GM19397 (cell line): ENCODE results near the gene TFF1.

Source experiments
- ATAC-seq: cut with Tn5 transposase; IDR thresholded peaks from one replicate; pipeline ENCODE4 v1.9.1; 2021; ENCODE audit warnings: mild to moderate bottlenecking, moderate library complexity; ENCODE audit not compliant: unreplicated experiment

TFF1 gene

DNA sequence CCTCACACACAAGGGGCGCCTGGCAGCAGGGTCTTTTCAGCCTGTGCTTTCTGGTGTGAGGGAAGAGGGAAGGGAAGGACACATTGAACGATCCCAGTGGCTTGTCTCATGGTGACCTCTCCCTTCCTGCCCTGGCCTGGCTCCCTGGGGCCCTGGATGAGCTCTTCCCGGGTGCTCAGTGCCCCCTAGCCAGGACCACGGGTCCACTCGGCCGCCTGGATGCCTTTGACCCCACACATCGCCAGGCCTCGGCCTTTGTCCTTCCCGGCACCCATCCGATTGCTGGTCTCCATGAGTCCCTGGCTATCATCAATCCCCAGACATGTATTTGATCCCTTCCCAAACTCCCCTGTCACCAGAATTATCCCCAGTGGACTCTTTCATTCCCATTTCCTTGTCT lies 45.1 kb downstream of the TFF1 start:
- no peak for ATAC-seq

DNA sequence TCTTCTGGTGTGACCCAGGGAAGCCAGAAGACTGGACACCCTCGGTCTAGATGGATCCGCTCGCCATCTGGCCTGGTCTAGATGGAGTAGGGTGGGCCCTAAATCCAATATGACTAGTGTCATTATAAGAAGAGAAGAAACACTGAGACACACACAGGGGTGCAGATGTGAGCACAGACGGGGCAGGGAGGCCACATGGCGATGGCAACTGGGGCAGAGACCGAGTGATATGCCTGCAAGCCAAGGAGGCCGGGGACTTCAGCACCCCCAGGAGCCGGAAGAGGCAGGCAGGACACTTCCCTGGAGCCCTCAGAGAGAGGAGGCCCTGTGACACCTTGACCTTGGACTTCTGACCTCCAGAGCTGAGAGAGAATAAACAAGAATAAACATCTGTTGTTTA lies 45.5 kb downstream of the TFF1 start:
- no peak for ATAC-seq

DNA sequence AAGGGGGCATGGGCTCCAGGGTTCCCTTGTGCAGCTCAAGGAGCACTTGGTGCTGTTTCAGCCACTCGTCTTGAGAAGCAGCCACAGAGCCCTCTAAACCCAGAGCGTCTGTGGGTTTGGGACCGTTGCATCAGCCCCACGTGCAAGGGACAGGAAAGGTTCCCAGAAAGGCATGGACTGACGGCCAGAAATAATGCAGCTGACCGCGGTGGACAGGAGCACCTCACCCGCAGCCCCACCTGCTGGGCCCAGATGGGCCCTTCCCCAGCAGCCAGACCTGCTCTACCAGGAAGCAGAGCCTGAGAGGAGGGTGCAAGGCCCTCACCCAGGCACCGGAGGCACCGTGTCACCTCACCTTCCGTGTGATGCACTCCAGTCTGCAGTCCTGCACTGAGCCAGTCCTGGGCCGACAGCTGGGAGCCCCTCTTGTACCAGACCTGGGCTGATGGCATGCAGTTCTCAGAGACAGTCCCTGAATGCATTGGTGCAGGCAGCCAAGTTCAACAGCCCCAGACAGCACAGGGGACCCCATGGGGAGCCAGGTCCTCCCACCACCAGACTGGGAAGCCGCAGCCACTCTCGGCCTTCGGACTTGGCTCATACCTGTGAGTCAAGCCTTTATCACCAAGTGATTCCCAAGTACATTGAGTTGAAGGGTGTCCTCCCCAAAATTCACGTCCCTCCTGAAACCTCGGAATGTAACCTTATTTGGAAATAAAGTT lies 46.3 kb downstream of the TFF1 start:
- ATAC-seq: no peak

DNA sequence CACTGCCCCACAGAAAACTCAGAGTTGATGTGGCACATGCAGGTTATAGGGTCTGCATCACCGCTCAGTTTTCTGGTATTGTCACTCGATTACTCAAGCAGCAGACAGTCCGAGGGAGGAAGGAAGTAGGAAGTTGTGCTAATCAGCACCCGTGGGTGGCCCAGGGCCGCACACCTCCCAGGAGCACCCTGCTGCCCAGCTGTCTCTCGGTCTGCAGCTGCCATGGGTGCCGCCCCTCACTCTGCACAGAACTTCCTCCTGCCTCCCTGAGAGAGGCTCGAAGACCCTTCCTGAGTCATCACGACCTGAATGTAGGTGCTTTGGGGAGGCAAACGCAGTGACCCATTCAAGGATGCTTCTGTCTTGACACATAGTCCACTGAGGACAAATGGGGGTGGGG lies 47.0 kb downstream of the TFF1 start:
- ATAC-seq: no peak

DNA sequence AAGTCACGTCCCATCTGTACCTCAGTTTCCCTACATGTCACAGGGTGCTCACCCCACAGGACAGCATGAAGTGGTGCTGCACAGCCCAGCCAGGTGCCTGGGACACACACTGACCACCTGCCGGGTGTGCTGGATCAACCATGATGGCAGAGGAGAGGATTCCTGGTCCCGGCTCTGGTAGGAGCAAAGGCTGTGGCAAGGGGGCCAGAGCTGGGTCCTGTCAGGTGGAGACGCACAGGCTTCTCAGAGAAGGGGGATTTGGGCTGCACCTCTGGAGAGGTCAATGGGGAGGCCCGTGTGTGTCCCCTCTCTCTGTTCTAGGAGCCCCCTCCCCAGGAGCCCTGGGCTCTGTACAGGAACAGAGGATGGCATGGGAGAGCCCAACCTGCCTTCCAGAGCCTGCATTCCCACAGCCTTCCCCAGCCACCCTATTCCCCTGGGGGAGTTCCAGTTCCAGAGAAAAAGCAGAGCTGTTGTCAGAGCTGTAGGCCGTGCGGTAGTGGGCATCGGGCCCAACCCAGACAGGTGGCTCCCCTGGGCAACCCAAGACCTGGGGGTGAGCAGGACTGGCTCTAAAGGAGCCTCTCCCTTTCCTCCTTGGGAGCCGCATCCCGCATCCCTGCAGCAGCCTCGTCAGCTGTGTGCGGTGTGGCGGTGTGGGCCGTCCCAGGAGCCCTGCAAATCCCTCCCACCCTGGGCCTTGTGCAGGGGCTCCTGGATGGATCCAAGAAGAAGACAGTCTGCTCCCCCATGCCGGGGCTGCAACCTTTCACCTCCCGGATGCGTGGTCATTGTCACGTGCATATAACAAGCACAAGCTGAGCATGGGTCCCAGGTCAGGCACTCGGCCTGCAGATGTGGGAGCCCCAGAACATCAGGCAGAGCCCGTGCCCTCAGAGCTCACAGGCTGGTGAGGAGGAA lies 48.2 kb downstream of the TFF1 start:
- ATAC-seq: no peak

DNA sequence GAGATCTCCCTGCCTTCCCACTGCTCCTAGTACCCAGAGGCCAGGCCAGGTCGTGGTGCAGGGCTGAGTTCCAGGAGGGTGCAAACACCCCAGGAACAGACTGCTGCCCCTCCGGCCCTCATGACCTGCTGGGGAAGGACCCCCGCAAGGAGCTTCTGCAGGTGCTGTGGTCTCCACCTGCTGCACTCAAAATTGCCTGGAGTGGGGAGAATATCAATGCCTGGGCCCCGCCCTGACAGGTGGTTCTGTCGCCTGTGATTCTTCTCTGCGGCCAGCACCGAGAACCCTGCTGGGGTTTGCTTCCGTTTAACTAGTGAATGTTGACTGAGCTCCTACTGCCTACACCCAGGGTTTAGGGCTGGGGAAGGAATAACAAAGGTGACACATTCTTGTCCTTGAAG lies 49.0 kb downstream of the TFF1 start:
- no peak for ATAC-seq

DNA sequence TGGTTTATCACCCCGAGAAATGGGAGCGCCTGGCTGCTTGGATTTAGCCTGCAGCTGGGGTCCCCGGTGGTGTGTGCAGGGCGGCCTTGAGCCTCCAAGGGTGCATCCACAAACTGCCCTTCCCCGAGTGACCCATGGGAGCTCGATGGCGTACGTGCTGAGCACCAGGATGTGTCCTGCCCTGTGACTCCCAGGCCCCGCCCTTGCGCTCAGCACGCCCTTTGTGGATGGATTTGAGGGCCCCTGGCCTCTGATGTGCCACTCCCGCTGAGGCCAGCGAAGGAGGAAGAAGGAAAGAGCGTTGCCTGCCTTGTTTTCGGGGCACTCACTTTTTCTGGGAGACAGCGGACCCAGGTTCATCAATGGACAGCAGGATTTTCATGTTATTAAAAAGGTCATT lies 49.4 kb downstream of the TFF1 start:
- ATAC-seq: no peak

DNA sequence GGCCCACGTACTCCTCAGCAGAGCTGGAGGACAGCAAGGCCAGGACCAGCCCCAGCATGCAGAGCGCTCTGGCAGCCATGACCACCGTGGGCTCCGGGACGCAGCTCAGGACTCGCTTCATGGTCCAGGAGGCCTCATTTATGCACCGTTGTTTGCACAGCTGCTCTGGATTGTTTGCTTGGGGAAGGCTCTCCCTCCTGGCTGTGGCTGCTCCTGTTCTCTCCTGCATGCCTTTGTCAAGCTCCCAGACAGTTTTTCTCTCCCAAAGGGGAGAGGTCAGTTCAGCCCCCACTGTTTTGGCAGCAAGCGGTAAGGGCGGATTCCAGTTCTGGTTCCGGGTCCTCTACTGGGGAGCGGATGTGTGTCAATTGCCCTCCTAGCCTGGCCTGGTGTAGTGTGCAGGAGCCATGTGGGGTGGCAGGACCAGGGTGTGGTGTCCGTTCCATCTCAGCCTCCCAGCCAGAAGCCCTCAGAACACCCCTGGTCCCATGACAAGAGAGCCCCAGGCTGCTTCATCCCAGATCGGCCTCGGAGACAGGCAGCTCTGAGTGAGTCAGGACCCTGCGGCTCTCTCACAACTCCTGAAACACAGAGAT lies 50.9 kb downstream of the TFF1 start, which contains the start of gene TFF3:
Gene TFF3, minus strand, starts transcription at position 114 of the 596 bp plus-strand sequence. Its CDS starts 35 bp downstream, at position 79.
- no peak for ATAC-seq

DNA sequence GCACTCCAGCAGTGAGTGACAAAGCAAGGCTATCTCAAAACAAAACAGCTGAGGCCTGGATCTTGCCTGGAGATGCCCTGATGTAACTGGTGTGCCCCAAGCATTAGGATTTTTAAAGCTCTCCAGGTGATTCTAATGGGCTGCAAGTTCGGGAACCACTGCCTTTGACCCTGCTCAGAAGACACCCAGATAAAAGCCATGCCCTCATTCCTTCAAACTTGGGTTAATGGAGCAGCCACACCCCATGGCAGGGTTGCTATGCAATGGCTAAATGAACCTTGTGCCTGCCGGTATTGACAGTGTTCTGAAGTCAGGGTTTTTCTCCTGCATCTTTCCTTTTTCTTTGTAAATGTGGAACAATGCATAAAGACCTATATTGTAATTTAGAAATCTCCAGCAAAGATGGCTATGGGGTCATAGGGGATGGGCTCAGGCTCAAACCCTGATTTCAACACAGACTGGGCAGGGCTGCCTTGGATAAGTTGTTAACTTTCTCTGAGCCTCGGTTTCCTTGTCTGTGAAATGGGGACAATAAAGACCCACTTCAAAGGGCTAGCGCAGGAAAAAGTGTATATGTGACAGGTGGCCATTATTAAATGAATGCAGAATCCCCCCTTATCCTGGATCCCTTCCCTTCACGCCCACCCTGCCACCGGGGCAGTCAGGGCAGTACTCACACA lies 51.6 kb downstream of the TFF1 start:
- no peak for ATAC-seq

DNA sequence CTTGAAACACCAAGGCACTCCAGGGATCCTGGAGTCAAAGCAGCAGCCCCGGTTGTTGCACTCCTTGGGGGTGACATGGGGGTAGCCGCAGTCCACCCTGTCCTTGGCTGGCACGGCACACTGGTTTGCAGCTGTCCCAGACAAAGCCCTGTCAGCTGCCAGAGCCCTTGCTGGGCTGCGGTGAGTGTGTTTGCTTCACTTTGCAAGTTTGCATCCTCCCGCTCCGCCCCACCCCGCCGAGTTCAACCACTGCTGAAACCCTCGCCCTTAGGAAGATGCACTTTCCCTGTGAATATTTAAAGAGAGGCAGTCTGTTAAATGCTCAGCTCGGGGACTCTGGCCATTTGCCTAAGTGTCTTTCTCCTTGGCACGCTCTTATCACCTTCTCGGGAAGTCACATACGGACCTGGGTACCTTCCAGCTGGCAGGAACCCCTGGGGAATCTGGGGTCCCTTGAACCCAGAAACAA lies 52.8 kb downstream of the TFF1 start:
- no peak for ATAC-seq

DNA sequence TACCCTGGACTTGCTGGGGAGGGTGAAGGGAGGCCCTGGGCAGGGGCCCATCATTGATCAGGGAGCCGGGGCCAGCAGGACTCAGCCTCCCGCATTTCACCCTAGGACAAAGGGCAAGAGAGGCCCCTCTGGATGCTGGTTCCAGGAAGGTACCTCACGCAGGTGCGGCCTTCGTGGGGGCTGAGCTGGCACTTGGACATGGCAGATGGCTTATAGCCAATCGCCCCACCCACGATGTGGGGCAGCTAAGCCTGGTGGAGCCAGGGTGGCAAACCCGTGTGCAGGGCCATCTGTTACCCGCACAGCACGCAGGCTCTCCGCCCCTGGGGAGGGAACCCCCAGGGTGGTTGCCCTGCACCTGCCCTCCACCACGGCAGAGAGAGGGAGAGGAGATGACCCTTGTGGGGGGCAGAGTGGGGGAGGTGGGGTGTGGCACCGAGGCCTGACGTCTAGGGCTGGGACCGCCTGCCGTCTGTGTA lies 53.7 kb downstream of the TFF1 start:
- no peak for ATAC-seq
